ENCODE measurements around the gene TPM4.

Gene TPM4

GRCh38 chr19:16041991-16042386 lies 34.3 kb upstream of the TPM4 start:
- DNase-seq (ENCODE audit: low read depth), result no peak

GRCh38 chr19:16042533-16043085 lies 33.7 kb upstream of the TPM4 start:
- DNase-seq (ENCODE audit: low read depth), result no peak

DNA sequence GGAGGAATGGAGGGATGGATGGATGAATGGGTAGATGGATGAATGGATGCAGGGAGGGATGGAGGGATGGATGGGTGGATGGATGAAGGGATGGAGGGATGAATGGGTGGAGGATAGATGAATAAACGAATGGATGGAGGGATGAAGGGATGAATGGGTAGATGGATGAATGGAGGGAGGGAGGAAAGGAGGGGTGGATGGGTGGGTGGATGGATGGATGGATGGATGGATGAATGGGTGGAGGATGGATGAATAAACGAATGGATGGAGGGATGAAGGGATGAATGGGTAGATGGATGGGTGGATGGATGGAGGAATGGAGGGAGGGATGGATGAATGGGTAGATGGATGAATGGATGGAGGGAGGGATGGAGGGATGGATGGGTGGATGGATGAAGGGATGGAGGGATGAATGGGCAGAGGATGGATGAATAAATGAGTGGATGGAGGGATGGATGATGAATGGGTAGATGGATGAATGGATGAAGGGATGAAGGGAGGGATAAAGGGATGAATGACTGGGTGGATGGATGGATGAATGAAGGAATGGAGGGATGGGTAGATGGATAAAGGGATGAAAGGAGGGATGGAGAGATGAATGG lies 33.0 kb upstream of the TPM4 start:
- DNase-seq (ENCODE audit: low read depth), result no peak

- no peak for DNase-seq (ENCODE audit: low read depth)
Measured at GRCh38 chr19:16044746-16045145, 31.5 kb upstream of the TPM4 start.

GRCh38 chr19:16045171-16045570 lies 31.1 kb upstream of the TPM4 start:
- DNase-seq (ENCODE audit: low read depth), result no peak

DNA sequence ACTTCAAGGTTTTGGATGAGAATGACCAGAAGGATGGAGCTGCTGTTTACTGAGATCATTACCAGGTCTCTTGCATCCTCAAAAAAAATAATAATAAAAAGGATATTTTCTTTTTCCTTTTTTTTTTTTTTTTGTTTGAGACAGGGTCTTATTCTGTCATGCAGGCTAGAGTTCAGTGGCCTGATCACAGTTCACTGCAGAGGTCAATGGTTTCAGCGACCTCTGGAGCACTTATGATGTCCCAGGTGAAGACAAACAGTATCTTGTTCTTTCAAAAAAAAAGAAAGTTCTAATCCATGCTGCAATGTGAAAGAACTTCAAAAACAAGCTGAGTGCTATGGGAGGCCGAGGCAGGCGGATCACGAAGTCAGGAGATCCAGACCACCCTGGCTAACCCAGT lies 30.4 kb upstream of the TPM4 start:
- DNase-seq (ENCODE audit: low read depth), result no peak

DNA sequence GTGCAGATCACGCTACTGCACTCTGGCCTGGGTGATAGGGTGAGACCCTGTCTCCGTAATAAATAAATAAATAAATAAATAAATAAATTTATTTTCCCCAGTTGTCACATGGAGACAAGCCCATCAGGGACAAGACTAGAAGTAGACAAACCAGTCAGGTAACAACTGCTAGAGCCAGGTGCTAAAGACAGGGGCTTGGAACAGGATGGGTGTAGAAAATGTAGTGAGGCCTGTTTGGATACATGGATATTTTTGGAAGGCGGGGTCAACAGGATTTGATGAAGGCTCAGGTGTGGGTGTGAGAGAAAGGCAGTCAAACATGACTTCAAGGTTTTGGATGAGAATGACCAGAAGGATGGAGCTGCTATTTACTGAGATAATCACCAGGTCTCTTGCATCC lies 27.7 kb upstream of the TPM4 start:
- DNase-seq (ENCODE audit: low read depth), result no peak

- DNase-seq (ENCODE audit: low read depth), result no peak
Measured at GRCh38 chr19:16051254-16052025, 24.9 kb upstream of the TPM4 start.

GRCh38 chr19:16052353-16052752 lies 23.9 kb upstream of the TPM4 start:
- no peak for DNase-seq (ENCODE audit: low read depth)

- no peak for DNase-seq (ENCODE audit: low read depth)
Measured at GRCh38 chr19:16057062-16057461, 19.2 kb upstream of the TPM4 start.

DNA sequence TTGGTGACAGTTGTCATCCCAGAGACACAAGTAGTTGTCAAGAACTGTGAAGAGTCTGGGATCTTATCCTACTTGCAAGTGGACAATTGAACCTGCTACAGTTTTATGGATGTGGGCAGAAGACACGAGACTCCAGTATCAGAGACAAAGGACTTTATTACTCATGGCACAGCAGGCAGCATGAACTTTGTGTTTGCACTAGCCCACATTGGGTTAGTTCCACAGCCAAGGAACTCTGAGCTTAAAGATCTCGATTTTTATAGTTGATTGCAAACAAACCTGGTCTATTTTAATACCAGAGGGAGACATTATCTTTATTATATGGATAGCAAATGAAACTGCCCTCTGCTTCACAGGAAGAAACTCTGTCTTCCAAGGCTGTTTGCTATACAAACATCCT lies 16.0 kb upstream of the TPM4 start:
- DNase-seq (ENCODE audit: low read depth), result no peak

DNA sequence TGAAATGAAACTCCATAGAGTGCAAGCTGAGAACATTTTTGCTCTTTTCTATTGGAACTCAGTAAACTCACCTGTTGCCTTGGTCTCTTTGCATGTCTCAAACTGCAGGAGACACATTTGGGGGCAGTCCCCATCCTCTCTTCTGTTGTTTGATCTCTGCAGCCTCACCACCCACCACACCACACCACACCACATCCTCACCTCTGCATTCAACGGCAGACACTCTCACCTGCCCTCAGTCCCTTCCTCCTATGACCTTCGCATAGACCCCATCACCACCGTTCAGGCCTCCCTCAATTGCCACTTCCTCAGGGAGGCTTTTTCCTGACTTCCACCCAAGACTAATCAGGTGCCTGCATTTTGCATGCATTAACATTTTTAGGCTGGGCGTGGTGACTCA lies 14.4 kb upstream of the TPM4 start:
- DNase-seq (ENCODE audit: low read depth), result no peak

DNA sequence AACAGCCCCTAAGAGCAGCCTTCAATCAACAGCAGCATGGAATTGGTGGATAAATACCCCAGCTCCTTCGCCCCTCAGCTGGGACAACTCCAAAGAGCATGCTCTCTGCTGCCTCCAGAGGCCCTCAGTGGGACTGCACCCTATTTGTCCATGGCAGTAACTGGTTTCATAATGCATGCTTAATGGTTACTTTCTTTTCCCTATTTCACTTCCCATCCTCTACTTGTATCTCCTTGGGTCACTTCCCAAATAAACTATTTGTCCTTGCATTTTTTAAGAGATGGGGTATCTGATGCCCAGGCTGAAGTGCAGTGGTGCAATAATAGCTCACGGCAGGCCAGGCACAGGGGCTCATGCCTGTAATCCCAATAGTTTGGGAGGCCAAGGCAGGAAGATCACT lies 13.5 kb upstream of the TPM4 start:
- DNase-seq (ENCODE audit: low read depth), result no peak

DNA sequence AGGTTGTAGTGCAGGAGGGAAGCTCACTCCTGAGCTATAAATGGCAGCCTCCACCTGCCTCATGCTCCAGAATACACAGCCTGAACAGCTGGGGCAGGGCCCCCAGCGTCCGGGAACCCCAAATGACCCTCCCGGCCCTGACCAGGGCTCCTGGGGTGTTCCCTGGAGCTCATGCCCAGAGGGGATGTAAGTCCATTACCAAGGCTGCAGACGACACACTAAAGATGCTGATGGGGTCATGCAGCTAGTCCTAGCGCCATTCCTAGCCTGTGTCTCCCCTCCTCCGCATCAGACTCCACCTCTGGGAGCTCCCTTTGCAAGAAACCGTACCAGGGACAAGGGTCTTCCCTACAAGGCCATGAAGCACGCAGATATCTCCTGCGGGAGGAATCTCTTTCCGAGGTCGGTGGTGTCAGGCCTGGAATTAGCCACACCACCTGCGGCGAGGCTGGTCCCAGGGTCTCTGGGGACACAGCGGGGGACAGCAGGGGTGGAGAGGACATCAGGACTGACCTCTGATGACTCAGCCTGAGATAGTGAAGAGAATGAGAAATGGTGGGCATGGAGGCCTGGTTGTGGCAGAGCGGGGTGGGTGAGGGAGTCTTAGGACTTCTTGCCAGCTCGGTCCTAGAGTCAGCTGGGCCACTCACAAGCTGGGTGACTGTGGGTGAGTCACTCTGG lies 11.9 kb upstream of the TPM4 start:
- no peak for DNase-seq (ENCODE audit: low read depth)

DNA sequence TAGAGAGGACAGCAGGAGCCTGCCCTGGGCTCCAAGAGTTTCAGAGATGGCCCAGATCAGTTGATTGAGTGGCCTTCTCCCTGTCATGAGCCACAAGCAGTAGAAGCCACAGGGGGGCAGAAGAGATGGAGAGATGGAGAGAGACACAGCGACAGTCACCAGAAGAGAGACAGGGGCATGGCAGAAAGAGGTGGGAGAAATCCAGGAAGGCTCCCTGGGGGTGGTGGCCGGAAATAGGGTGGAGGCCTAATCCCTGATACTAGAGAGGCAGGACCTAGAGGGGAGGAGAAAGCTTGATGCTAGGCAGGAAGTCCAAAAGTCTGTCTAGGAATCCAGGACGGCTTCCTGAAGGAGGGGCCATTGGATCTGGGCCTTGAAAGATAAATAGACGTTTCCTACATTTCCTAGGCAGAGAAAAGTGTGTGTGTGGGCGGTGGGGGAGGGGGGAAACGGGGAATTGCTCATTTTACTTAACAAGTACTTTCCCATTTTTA lies 9.6 kb upstream of the TPM4 start:
- DNase-seq (ENCODE audit: low read depth), result no peak

GRCh38 chr19:16067205-16067938 lies 8.9 kb upstream of the TPM4 start:
- no peak for DNase-seq (ENCODE audit: low read depth)

GRCh38 chr19:16068696-16069259 lies 7.5 kb upstream of the TPM4 start:
- DNase-seq (ENCODE audit: low read depth), result no peak

GRCh38 chr19:16069813-16070365 lies 6.4 kb upstream of the TPM4 start:
- no peak for DNase-seq (ENCODE audit: low read depth)

- no peak for DNase-seq (ENCODE audit: low read depth)
Measured at GRCh38 chr19:16070366-16070990, 5.8 kb upstream of the TPM4 start.

DNA sequence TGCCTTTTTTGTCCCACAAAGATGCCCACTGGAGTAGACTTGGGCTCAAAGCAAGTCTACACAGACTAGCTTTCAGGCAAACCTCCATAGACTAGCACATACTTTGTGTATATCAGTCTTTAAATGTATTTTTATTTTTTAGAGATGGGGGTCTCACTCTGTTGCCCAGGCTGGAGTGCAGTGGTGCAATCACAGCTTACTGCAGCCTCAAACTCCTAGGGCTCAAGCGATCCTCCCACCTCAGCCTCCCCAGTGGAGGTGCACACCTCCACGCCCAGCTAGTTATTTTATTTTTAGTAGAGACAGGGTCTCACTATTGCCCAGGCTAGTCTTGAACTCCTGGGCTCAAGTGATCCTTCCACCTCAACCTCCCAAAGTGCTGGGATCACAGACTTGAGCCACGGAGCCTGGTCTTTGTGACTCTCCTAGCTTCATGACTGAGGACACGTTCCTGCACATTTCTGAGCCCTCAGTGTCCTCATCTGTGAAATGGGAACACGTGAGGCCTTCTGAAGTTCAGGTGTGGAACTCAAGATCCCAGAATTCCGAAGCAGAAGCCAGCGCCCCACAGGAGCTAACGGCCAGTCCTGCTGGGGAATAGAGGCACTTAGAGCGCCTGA lies 5.1 kb upstream of the TPM4 start:
- no peak for DNase-seq (ENCODE audit: low read depth)

DNA sequence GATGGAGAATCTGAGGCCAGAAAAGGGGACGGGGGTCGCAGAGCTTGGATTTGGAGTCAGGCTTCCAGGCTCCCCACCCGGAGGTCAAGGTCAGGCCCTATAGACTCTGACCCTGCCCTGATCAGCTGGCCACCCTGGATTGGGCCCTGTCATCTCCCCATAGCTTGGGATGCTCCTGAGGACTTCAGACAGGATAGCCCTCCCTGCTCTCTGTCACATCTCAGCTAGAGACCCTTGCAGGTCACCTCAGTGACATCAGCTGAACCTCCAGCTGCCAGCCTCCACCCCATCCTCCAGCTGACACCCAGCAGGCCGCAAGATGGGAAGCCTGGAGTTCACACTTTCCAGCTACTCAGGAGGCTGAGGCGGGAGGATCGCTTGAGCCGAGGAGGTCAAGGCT lies 2.8 kb upstream of the TPM4 start:
- no peak for DNase-seq (ENCODE audit: low read depth)
